H1 (cell line): ENCODE measurements around the gene FGFR2.

ENCODE experiments used
- ATF2 ChIP-seq: IDR thresholded peaks from 2 replicates; pipeline ENCODE4 v1.6.1; 2012; ENCODE audit warnings: low read length, inconsistent platforms
- CEBPB ChIP-seq: IDR thresholded peaks from 2 replicates; pipeline ENCODE4 v1.6.1; 2012; ENCODE audit warnings: low read depth, low read length
- CTCF ChIP-seq, 3 experiments: IDR thresholded peaks; 1 replicate in 2 of 3; 2 replicates in 1 of 3; pipeline versions ENCODE4 v1.5.1 to v1.6.1; 2011; ENCODE audit warnings: low read length in 3 of 3, mild to moderate bottlenecking in 3 of 3, inconsistent platforms in 2 of 3, low read depth in 1 of 3, moderate library complexity in 1 of 3; ENCODE audit not compliant: insufficient read depth in 1 of 3; ENCODE audit errors: control extremely low read depth in 1 of 3
- EP300 ChIP-seq, 2 experiments: IDR thresholded peaks; 1 replicate in 1 of 2; 2 replicates in 1 of 2; pipeline ENCODE4 v1.6.1; 2011 to 2012; ENCODE audit warnings: low read depth in 2 of 2, low read length in 2 of 2, mild to moderate bottlenecking in 2 of 2, borderline replicate concordance in 1 of 2, inconsistent platforms in 1 of 2, moderate library complexity in 1 of 2
- EZH2 ChIP-seq: fragments of 200-600 bp; sonication (generic); IDR thresholded peaks from 2 replicates; pipeline ENCODE4 v1.7.1; 2012; ENCODE audit warnings: low read depth, mild to moderate bottlenecking, moderate library complexity, low read length, inconsistent platforms; ENCODE audit not compliant: severe bottlenecking
- JUN ChIP-seq: IDR thresholded peaks from 2 replicates; pipeline ENCODE4 v1.6.1; 2011; ENCODE audit warnings: low read depth, mild to moderate bottlenecking, improper control_type of control experiment, low read length
- MAFK ChIP-seq: IDR thresholded peaks from 2 replicates; pipeline ENCODE4 v1.6.1; 2012; ENCODE audit warnings: low read depth, mild to moderate bottlenecking, improper control_type of control experiment, low read length
- POLR2A ChIP-seq, 2 experiments: IDR thresholded peaks; 1 replicate in 1 of 2; 2 replicates in 1 of 2; pipeline ENCODE4 v1.6.1; 2011; ENCODE audit warnings: low read depth in 2 of 2, low read length in 2 of 2, mild to moderate bottlenecking in 2 of 2; ENCODE audit errors: control extremely low read depth in 1 of 2
- POLR2AphosphoS5 ChIP-seq: IDR thresholded peaks from 2 replicates; pipeline ENCODE4 v1.6.1; 2011; ENCODE audit warnings: low read depth, low read length
- RAD21 ChIP-seq, 2 experiments: IDR thresholded peaks in 1 of 2; conservative IDR thresholded peaks in 1 of 2; 2 replicates each; pipeline ENCODE4 v1.6.1; 2011; ENCODE audit warnings: low read depth in 2 of 2, low read length in 2 of 2, improper control_type of control experiment in 1 of 2, inconsistent platforms in 1 of 2, mild to moderate bottlenecking in 1 of 2, moderate library complexity in 1 of 2
- SIN3A ChIP-seq, 2 experiments: IDR thresholded peaks in 1 of 2; conservative IDR thresholded peaks in 1 of 2; 2 replicates each; pipeline ENCODE4 v1.6.1; 2011 to 2012; ENCODE audit warnings: low read length in 2 of 2, improper control_type of control experiment in 1 of 2, low read depth in 1 of 2, mild to moderate bottlenecking in 1 of 2
- SUZ12 ChIP-seq: fragments of 200-600 bp; sonication (generic); IDR thresholded peaks from 2 replicates; pipeline ENCODE4 v1.6.1; 2012; ENCODE audit warnings: mild to moderate bottlenecking, inconsistent platforms, low read length, moderate library complexity, mixed read lengths
- TBP ChIP-seq: IDR thresholded peaks from 2 replicates; pipeline ENCODE4 v1.6.1; 2011; ENCODE audit warnings: low read depth, low read length, improper control_type of control experiment
- TEAD4 ChIP-seq: IDR thresholded peaks from 2 replicates; pipeline ENCODE4 v1.6.1; 2012; ENCODE audit warnings: low read depth, low read length, inconsistent platforms, mixed read lengths

GRCh38 chr10:121461307-121461706, 136.9 kb downstream of the FGFR2 start:
- TF ChIP-seq EZH2 (no peak), SUZ12 (no peak), SIN3A (conservative IDR thresholded peaks at IDR 0.05 in 1 of 2, IDR thresholded peaks at IDR 0.05 in 1 of 2; ENCODE audit: low read depth in 1 of 2, low read length in 2 of 2) (no peak), ATF2 (no peak), CEBPB (no peak), TEAD4 (no peak), POLR2AphosphoS5 (no peak), EP300 (IDR thresholded peaks at IDR 0.05; ENCODE audit: borderline replicate concordance in 1 of 2, low read depth in 2 of 2, low read length in 2 of 2) (no peak), CTCF (IDR thresholded peaks at IDR 0.05; ENCODE audit: control extremely low read depth in 1 of 3, insufficient read depth in 1 of 3, low read depth in 1 of 3, low read length in 3 of 3) (no peak), POLR2A (IDR thresholded peaks at IDR 0.05; ENCODE audit: control extremely low read depth in 1 of 2, low read depth in 2 of 2, low read length in 2 of 2) (no peak), RAD21 (IDR thresholded peaks at IDR 0.05 in 1 of 2, conservative IDR thresholded peaks at IDR 0.05 in 1 of 2; ENCODE audit: low read depth in 2 of 2, low read length in 2 of 2) (no peak), MAFK (no peak), TBP (no peak), JUN (no peak)
